Right cardiac atrium (tissue), 5 donors: ENCODE results near the gene DNAL1. TPM values are rescaled to one million over a fixed set of nuclear protein-coding genes. Genes with fewer than 3 reads are reported as not detected.
A peak's percentile ranks its signal among the peaks of the same experiment; 100 is the strongest.

Experiments
- ATAC-seq, 2 donors: fragments of 200-7000 bp; cut with Tn5 transposase; one replicate each; pipeline versions ENCODE4 v1.8.0 to v1.9.1; 2020; ENCODE audit warnings: moderate library complexity in 2 of 2, mild to moderate bottlenecking in 1 of 2
- DNase-seq, 3 donors: peaks; one replicate each; pipeline ENCODE4 v3.0.0-alpha.2; 2020
- H3K27ac ChIP-seq: one replicate; pipeline ENCODE4 v1.5.1; 2013; ENCODE audit warnings: mild to moderate bottlenecking, low read length, control low read depth, moderate library complexity
- H3K27me3 ChIP-seq: one replicate; pipeline ENCODE4 v1.6.1; 2013; ENCODE audit not compliant: control insufficient read depth, insufficient read depth
- H3K4me1 ChIP-seq: one replicate; pipeline ENCODE4 v1.6.1; 2013; ENCODE audit warnings: low read length; ENCODE audit not compliant: control insufficient read depth, insufficient read depth
- H3K4me3 ChIP-seq: one replicate; pipeline ENCODE4 v1.5.1; 2013; ENCODE audit warnings: low read length, control low read depth
- H3K9me3 ChIP-seq: one replicate; pipeline ENCODE4 v1.6.1; 2013; ENCODE audit warnings: low read length; ENCODE audit not compliant: control insufficient read depth
- WGBS: extraction: QIAGEN DNeasy Blood & Tissue Kit; methylation state at CpG from one replicate; pipeline ENCODE4 v1.1.7; 2013; 5-methylcytosine and 5-hydroxymethylcytosine counted together
- intact Hi-C, 4 donors: fragments of 100-400 bp; cut with DNase I; formaldehyde crosslinking; loops; one replicate each; pipeline versions ENCODE4 v1.11.0 to v1.14.0; 2022 to 2023
- long read RNA-seq, 4 donors: library from polyadenylated mRNA; unstranded; transcript quantifications; one replicate each; pipeline ENCODE4 v2.0.0, GENCODE V29; 2020 to 2021
- polyA plus RNA-seq: library from polyadenylated mRNA; stranded (reverse); fragments of 200-250 nt; gene quantifications from one replicate; pipeline ENCODE4 v1.2.3, GENCODE V29; 2013
- total RNA-seq, 4 donors: library from RNA; stranded (reverse); fragmentation: NEBNext Ultra II Directional; extraction: Animal tissue kit (Norgen Biotek cat#: 25700); gene quantifications; one replicate each; pipeline ENCODE4 v1.2.1, GENCODE V29; 2021
- donor health status: healthy with polysubstance abuse.
- donor health status: DM: no; HTN: yes; CAD: no.
- donor health status: DM: no; HTN: no; CAD: no.
- donor health status: DM: no; HTN: yes; CAD: no; lungs with severe emphysema.
- donor health status: DM: yes; HTN: yes; CAD: no.

The DNAL1 gene
- total RNA-seq (10 to 100 TPM; 15.9 to 19.9 (median 17.5) TPM), polyA plus RNA-seq (5.3 TPM)
- long read RNA-seq, donor 1, full-length matches to known transcripts, result 11 of 12 reads
- long read RNA-seq, donor 1, partial matches to known transcripts, result 0 of 12 reads
- long read RNA-seq, donor 1, other reads (novel, unspliced or antisense), result 1 of 12 reads
- long read RNA-seq, donor 2, full-length matches to known transcripts, result 3 of 4 reads
- long read RNA-seq, donor 2, partial matches to known transcripts, result 0 of 4 reads
- long read RNA-seq, donor 2, other reads (novel, unspliced or antisense), result 1 of 4 reads
- long read RNA-seq, donor 3, full-length matches to known transcripts, result 10 of 14 reads
- long read RNA-seq, donor 3, partial matches to known transcripts, result 0 of 14 reads
- long read RNA-seq, donor 3, other reads (novel, unspliced or antisense), result 4 of 14 reads
- long read RNA-seq, donor 4, full-length matches to known transcripts, result 1 of 2 reads
- long read RNA-seq, donor 4, partial matches to known transcripts, result 1 of 2 reads
- long read RNA-seq, donor 4, other reads (novel, unspliced or antisense), result 0 of 2 reads

- intact Hi-C loops, result no loop called here
- Histone ChIP-seq H3K4me3 (peak within 1 kb of the TSS; percentile 79), H3K4me1 (no peaks in the 10 kb centered on the region), H3K27ac (peak within 1 kb of the TSS; percentile 98), H3K27me3 (no peaks in the 10 kb centered on the region), H3K9me3 (no peaks in the 10 kb centered on the region)
- ATAC-seq (peak; percentile 100), DNase-seq (peak; percentile 95 to 98 (median 98))
- under 1% methylated on average over 43 of the region's 43 CpGs for WGBS
Measured at GRCh38 chr14:73644531-73645247, at the start of gene DNAL1. DNAL1 (plus strand) TSS chr14:73644986; CDS start chr14:73645040, 54 bp downstream.

GRCh38 chr14:73599499-73599898, 45.3 kb upstream of the DNAL1 start:
- H3K27ac ChIP-seq, result no peak overlapping the region
- ATAC-seq (no peak), DNase-seq (no peak)
- no peaks in the 10 kb centered on the region for H3K9me3 ChIP-seq
- no peak overlapping the region for H3K4me3 ChIP-seq
- intact Hi-C loops, result no loop called here
- H3K27me3 ChIP-seq, result no peaks in the 10 kb centered on the region
- no peaks in the 10 kb centered on the region for H3K4me1 ChIP-seq

GRCh38 chr14:73602994-73603393, 41.8 kb upstream of the DNAL1 start:
- WGBS, result 82% methylated on average over 3 of the region's 3 CpGs
- intact Hi-C loops, result no loop called here
- H3K9me3 ChIP-seq, result no peaks in the 10 kb centered on the region

GRCh38 chr14:73606271-73606670, 38.5 kb upstream of the DNAL1 start:
- intact Hi-C loops, result no loop called here
- Histone ChIP-seq H3K27ac (no peak overlapping the region), H3K4me1 (no peaks in the 10 kb centered on the region), H3K27me3 (no peaks in the 10 kb centered on the region), H3K4me3 (no peak overlapping the region), H3K9me3 (no peaks in the 10 kb centered on the region)
- 96% methylated on average over 3 of the region's 3 CpGs for WGBS
- DNase-seq (no peak), ATAC-seq (no peak)

More at GRCh38 chr14:73602994-73603393, 41.8 kb upstream of the DNAL1 start:
- ATAC-seq (no peak), DNase-seq (no peak)
- no peaks in the 10 kb centered on the region for H3K27me3 ChIP-seq
- H3K4me1 ChIP-seq, result no peaks in the 10 kb centered on the region
- no peak overlapping the region for H3K27ac ChIP-seq
- no peak overlapping the region for H3K4me3 ChIP-seq

GRCh38 chr14:73607241-73607640, 37.5 kb upstream of the DNAL1 start:
- 88% methylated on average over 1 of the region's 1 CpG for WGBS
- no peaks in the 10 kb centered on the region for H3K9me3 ChIP-seq
- H3K4me1 ChIP-seq, result no peaks in the 10 kb centered on the region
- no peaks in the 10 kb centered on the region for H3K27me3 ChIP-seq
- ATAC-seq (no peak), DNase-seq (no peak)
- no peak overlapping the region for H3K4me3 ChIP-seq
- intact Hi-C loops, result no loop called here
- H3K27ac ChIP-seq, result no peak overlapping the region

GRCh38 chr14:73610687-73611086, 34.1 kb upstream of the DNAL1 start:
- no peak for ATAC-seq
- Histone ChIP-seq H3K27ac (no peak overlapping the region), H3K4me1 (no peaks in the 10 kb centered on the region), H3K4me3 (no peak overlapping the region), H3K9me3 (no peaks in the 10 kb centered on the region), H3K27me3 (no peaks in the 10 kb centered on the region)
- DNase-seq, result no peak
- intact Hi-C loops, result no loop called here
- WGBS, result 17% methylated on average over 2 of the region's 2 CpGs

GRCh38 chr14:73612339-73613045, 32.3 kb upstream of the DNAL1 start, which contains the start of gene ACOT6:
ACOT6 (plus strand) TSS chr14:73612517; CDS start chr14:73612572, 55 bp downstream.
- no peaks in the 10 kb centered on the region for H3K4me1 ChIP-seq
- ATAC-seq, result peak; percentile 94 to 96
- H3K27ac ChIP-seq, result peak within 1 kb of the TSS; percentile 40
- H3K27me3 ChIP-seq, result no peaks in the 10 kb centered on the region
- peak within 1 kb of the TSS; percentile 47 for H3K4me3 ChIP-seq
- intact Hi-C loops, result no loop called here
- peak; percentile 79 to 91 (median 91) for DNase-seq
- WGBS, result under 1% methylated on average over 84 of the region's 84 CpGs
- no peaks in the 10 kb centered on the region for H3K9me3 ChIP-seq

GRCh38 chr14:73613046-73613383, 31.8 kb upstream of the DNAL1 start:
- 4% methylated on average over 13 of the region's 13 CpGs for WGBS
- intact Hi-C loops, result no loop called here

GRCh38 chr14:73613419-73613963, 31.3 kb upstream of the DNAL1 start:
- no peak overlapping the region for H3K4me3 ChIP-seq
- no peaks in the 10 kb centered on the region for H3K4me1 ChIP-seq
- no peak for DNase-seq
- no peak overlapping the region for H3K27ac ChIP-seq
- no peaks in the 10 kb centered on the region for H3K27me3 ChIP-seq
- no peak for ATAC-seq
- H3K9me3 ChIP-seq, result no peaks in the 10 kb centered on the region
- 90% methylated on average over 3 of the region's 3 CpGs for WGBS
- intact Hi-C loops, result no loop called here

More at GRCh38 chr14:73613046-73613383, 31.8 kb upstream of the DNAL1 start:
- Histone ChIP-seq H3K27me3 (no peaks in the 10 kb centered on the region), H3K4me1 (no peaks in the 10 kb centered on the region), H3K4me3 (peak overlapping the region; percentile 47), H3K27ac (peak overlapping the region; percentile 40), H3K9me3 (no peaks in the 10 kb centered on the region)
- DNase-seq (no peak), ATAC-seq (peak; percentile 28 to 31)

- WGBS, result 81% methylated on average over 4 of the region's 4 CpGs
- intact Hi-C loops, result no loop called here
- Histone ChIP-seq H3K27me3 (no peaks in the 10 kb centered on the region), H3K9me3 (no peaks in the 10 kb centered on the region), H3K4me3 (no peak overlapping the region), H3K27ac (no peak overlapping the region), H3K4me1 (no peaks in the 10 kb centered on the region)
- no peak for DNase-seq
- no peak for ATAC-seq
Measured at GRCh38 chr14:73616831-73617230, 28.0 kb upstream of the DNAL1 start.
